PFSK-1 (cell line): ENCODE results near the gene DCXR.

ENCODE experiments used
- FOXP2 ChIP-seq: optimal IDR thresholded peaks from 2 replicates; pipeline ENCODE3; 2011; ENCODE audit warnings: borderline replicate concordance, control low read depth, inconsistent platforms; ENCODE audit not compliant: insufficient read depth; ENCODE audit errors: extremely low read length, extremely low read depth
- POLR2AphosphoS5 ChIP-seq: IDR thresholded peaks from 2 replicates; pipeline ENCODE4 v1.6.1; 2012; ENCODE audit warnings: low read depth, mild to moderate bottlenecking, control low read depth, low read length, moderate library complexity
- REST ChIP-seq, 2 experiments: IDR thresholded peaks; 2 replicates each; pipeline versions ENCODE4 v1.6.1 to v1.8.0; 2011 to 2012; ENCODE audit warnings: low read depth in 2 of 2, low read length in 2 of 2, control low read depth in 1 of 2, inconsistent platforms in 1 of 2, mild to moderate bottlenecking in 1 of 2, moderate library complexity in 1 of 2; ENCODE audit not compliant: insufficient read depth in 1 of 2
- SIN3A ChIP-seq: IDR thresholded peaks from 2 replicates; pipeline ENCODE4 v1.6.1; 2012; ENCODE audit warnings: mild to moderate bottlenecking, low read length, moderate library complexity, borderline replicate concordance; ENCODE audit not compliant: insufficient read depth
- TAF1 ChIP-seq: IDR thresholded peaks from 2 replicates; pipeline ENCODE4 v1.6.1; 2012; ENCODE audit warnings: low read length, control low read depth, borderline replicate concordance; ENCODE audit not compliant: insufficient read depth

The DCXR gene

GRCh38 chr17:82008941-82009405 lies 28.5 kb downstream of the DCXR start:
- TF ChIP-seq TAF1 (no peak), REST (IDR thresholded peaks at IDR 0.05; ENCODE audit: insufficient read depth in 1 of 2, low read depth in 2 of 2, low read length in 2 of 2) (no peak)

DNA sequence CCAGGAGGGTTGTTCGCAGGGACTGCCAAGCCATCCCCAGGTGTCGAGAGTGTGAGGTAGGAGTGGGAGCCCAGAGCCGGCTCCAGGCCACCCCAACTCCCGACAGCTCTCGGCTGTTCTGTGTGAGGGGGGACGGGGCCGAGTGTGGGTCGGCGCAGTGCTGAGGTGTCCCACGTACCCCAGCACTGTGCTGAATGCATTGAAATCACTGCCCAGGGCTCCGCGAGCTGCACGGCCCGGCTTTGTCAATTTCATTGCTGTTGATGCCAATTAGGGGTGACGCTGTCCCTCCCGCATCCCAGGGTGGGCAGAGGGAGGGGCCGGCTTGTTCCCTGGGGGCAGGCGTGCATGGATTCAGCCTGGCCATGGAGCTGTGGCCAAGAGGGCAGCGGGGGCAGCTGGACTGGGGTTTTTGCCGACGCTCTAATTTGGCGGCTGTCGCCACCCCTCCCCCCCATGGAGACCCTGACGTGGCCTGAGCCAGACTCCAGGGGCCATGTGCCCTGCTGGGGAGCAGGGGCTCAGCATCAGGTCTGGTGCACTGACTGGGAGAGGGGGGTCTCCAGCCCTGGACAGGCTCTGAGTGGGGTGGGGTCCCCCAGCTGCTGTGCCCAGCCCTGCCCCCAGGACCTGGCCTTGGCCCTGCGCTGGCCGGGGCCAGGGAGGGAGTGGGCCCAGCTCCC lies 29.1 kb downstream of the DCXR start:
- no peak for TF ChIP-seq REST (IDR thresholded peaks at IDR 0.05; ENCODE audit: insufficient read depth in 1 of 2, low read depth in 2 of 2, low read length in 2 of 2)
- no peak for TF ChIP-seq POLR2AphosphoS5
- no peak for TF ChIP-seq SIN3A
- TF ChIP-seq FOXP2 = no peak
- TF ChIP-seq TAF1 = no peak

DNA sequence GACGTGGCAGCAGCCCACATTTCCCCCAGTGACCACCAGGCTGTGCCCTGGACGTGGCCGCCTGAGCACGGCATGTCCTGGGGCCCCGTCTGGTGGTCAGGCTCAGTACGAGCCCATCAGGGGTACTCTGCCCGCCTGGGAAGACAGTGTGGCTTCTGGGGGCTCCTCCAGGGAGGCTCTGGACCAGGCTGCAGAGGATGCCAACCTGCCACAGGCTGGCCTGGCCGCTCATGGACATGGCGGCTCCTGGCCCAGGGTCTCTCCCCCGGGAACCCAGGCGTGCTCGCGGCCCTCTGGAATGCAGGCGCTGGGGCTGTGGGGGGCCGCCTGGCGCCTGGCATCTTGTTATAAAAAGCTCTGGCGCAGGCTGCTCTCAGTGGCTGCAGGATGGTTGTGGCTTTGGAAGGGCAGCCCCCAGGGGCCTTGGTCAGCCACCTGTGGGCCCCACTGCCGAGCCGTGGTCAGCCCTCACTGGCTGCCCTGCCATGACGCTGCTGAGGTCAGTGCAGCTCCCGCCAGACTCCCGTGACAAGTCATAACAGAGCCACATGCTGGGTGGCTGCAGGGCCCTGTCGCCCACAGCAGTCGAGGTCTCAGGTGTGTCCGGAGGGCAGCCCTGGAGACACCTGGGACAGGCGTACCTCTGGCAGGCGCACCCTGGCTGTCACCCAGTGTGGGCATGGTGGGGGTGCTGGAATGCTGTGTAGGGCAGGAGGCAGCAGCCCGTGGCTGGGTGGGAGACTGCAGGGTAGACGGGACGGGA lies 29.8 kb downstream of the DCXR start:
- TF ChIP-seq REST (IDR thresholded peaks at IDR 0.05; ENCODE audit: insufficient read depth in 1 of 2, low read depth in 2 of 2, low read length in 2 of 2) = no peak

DNA sequence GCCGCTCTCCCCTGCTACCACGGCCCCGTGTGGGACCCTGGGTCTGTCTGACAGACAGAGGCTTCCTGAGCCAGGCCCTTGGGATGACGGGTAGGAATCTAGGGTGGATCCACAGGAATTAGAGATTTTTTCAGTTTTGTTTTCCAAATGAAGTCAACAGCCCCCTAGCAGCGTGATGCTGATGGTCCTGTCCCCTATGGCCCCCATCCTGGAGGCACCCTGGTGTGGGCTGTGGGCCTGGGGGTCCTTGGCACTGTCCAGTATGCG lies 30.3 kb downstream of the DCXR start:
- TF ChIP-seq REST (IDR thresholded peaks at IDR 0.05; ENCODE audit: insufficient read depth in 1 of 2, low read depth in 2 of 2, low read length in 2 of 2) = no peak
- no peak for TF ChIP-seq SIN3A
- TF ChIP-seq TAF1 = no peak
- no peak for TF ChIP-seq POLR2AphosphoS5
- no peak for TF ChIP-seq FOXP2
